ENCODE data around the gene PROSER2. TPM values are rescaled to one million over a fixed set of nuclear protein-coding genes. Genes with fewer than 3 reads are reported as not detected.

The PROSER2 gene
- polyA plus RNA-seq, 1 donor (not counting 4 experiments of a cell fraction or from before 2014, with no cell fraction given) = 10.2 TPM

GRCh38 chr10:11787846-11788245, 35.3 kb upstream of the PROSER2 start:
- H3K79me2 ChIP-seq (ENCODE audit: control insufficient read depth, insufficient read depth, low read length) = no peaks in the 10 kb centered on the region
- peaks cover 7% of the 10 kb centered on the region for H3K27me3 ChIP-seq (ENCODE audit: control insufficient read depth, extremely low read depth, insufficient read depth, low read length)
- H3K4me1 ChIP-seq (ENCODE audit: control insufficient read depth, extremely low read depth, insufficient read depth, low read length) = peaks cover 7% of the 10 kb centered on the region
- H4K20me1 ChIP-seq (ENCODE audit: control insufficient read depth, extremely low read depth, insufficient read depth, low read length) = no peaks in the 10 kb centered on the region
- H3K4me3 ChIP-seq (ENCODE audit: control insufficient read depth in 2 of 3, extremely low read depth in 1 of 3, insufficient read depth in 2 of 3, low read depth in 1 of 3, low read length in 3 of 3) = no peak overlapping the region
- H3K27ac ChIP-seq (ENCODE audit: control insufficient read depth, insufficient read depth, low read length) = no peak overlapping the region
- H3K36me3 ChIP-seq (ENCODE audit: control insufficient read depth in 2 of 2, extremely low read depth in 1 of 2, insufficient read depth in 2 of 2, low read length in 2 of 2) = no peaks in the 10 kb centered on the region
- H3K4me2 ChIP-seq (ENCODE audit: control insufficient read depth, extremely low read depth, insufficient read depth, low read depth, low read length) = no peak overlapping the region
- TF ChIP-seq EZH2 (IDR thresholded peaks at IDR 0.05; ENCODE audit: low read length) (no peak), CTCF (optimal IDR thresholded peaks at IDR 0.05 in 1 of 3, IDR thresholded peaks at IDR 0.05 in 1 of 3, conservative IDR thresholded peaks at IDR 0.05 in 1 of 3; ENCODE audit: extremely low read depth in 1 of 3, insufficient read depth in 2 of 3, low read length in 3 of 3) (no peak)
- H3K9me3 ChIP-seq (ENCODE audit: control insufficient read depth, low read depth, low read length) = no peaks in the 10 kb centered on the region
- no peak for FAIRE-seq
- H3K9me1 ChIP-seq (ENCODE audit: control insufficient read depth, extremely low read depth, insufficient read depth, low read length) = no peaks in the 10 kb centered on the region
- dilution Hi-C loops (cut with MboI; ENCODE audit: extremely low pct_ligation_motif_present, low sequenced_read_pairs) = no loop called here
- no peak for DNase-seq (ENCODE audit: low read depth, low spot score)
- no peak overlapping the region for H3K9ac ChIP-seq (ENCODE audit: control insufficient read depth, extremely low read depth, insufficient read depth, low read length)
- H2AFZ ChIP-seq (ENCODE audit: control insufficient read depth, low read length) = no peak overlapping the region

GRCh38 chr10:11789306-11789705, 33.9 kb upstream of the PROSER2 start:
- H3K4me2 ChIP-seq (ENCODE audit: control insufficient read depth, extremely low read depth, insufficient read depth, low read depth, low read length) = no peak overlapping the region
- no peaks in the 10 kb centered on the region for H3K79me2 ChIP-seq (ENCODE audit: control insufficient read depth, insufficient read depth, low read length)
- no peaks in the 10 kb centered on the region for H4K20me1 ChIP-seq (ENCODE audit: control insufficient read depth, extremely low read depth, insufficient read depth, low read length)
- H3K27me3 ChIP-seq (ENCODE audit: control insufficient read depth, extremely low read depth, insufficient read depth, low read length) = peaks cover 7% of the 10 kb centered on the region
- H3K4me1 ChIP-seq (ENCODE audit: control insufficient read depth, extremely low read depth, insufficient read depth, low read length) = peaks cover 6% of the 10 kb centered on the region
- no peak overlapping the region for H2AFZ ChIP-seq (ENCODE audit: control insufficient read depth, low read length)
- TF ChIP-seq EZH2 (IDR thresholded peaks at IDR 0.05; ENCODE audit: low read length) (no peak), CTCF (optimal IDR thresholded peaks at IDR 0.05 in 1 of 3, IDR thresholded peaks at IDR 0.05 in 1 of 3, conservative IDR thresholded peaks at IDR 0.05 in 1 of 3; ENCODE audit: extremely low read depth in 1 of 3, insufficient read depth in 2 of 3, low read length in 3 of 3) (no peak)
- H3K27ac ChIP-seq (ENCODE audit: control insufficient read depth, insufficient read depth, low read length) = no peak overlapping the region
- DNase-seq (ENCODE audit: low read depth, low spot score) (no peak), FAIRE-seq (peak; percentile 13)
- no peak overlapping the region for H3K9ac ChIP-seq (ENCODE audit: control insufficient read depth, extremely low read depth, insufficient read depth, low read length)
- no peaks in the 10 kb centered on the region for H3K36me3 ChIP-seq (ENCODE audit: control insufficient read depth in 2 of 2, extremely low read depth in 1 of 2, insufficient read depth in 2 of 2, low read length in 2 of 2)
- dilution Hi-C loops (cut with MboI; ENCODE audit: extremely low pct_ligation_motif_present, low sequenced_read_pairs) = no loop called here
- H3K4me3 ChIP-seq (ENCODE audit: control insufficient read depth in 2 of 3, extremely low read depth in 1 of 3, insufficient read depth in 2 of 3, low read depth in 1 of 3, low read length in 3 of 3) = no peak overlapping the region
- no peaks in the 10 kb centered on the region for H3K9me3 ChIP-seq (ENCODE audit: control insufficient read depth, low read depth, low read length)
- no peaks in the 10 kb centered on the region for H3K9me1 ChIP-seq (ENCODE audit: control insufficient read depth, extremely low read depth, insufficient read depth, low read length)
